Activated CD4-positive, alpha-beta T cell treated with anti-CD3 and anti-CD28 coated beads, Interleukin-2, Interleukin-6, amounts not matched to agents 100 ng/mL and 50 ng/mL, durations not matched to agents 16 hours and 8 hours (primary cell): Measurements from ENCODE around the gene EIF4G3.
"Not testable (repeated sequence)": the region's sequence is repeated elsewhere in the genome, so short reads cannot be mapped to it uniquely, and the experiment has no call there.

Source experiments
- DNase-seq: peaks from one replicate; pipeline ENCODE4 v3.0.0-alpha.2; 2020

EIF4G3 gene

GRCh38 chr1:21152423-21153100, 24.1 kb downstream of the EIF4G3 start:
- DNase-seq, result no peak

- DNase-seq, result no peak
Measured at GRCh38 chr1:21149855-21150432, 26.8 kb downstream of the EIF4G3 start.

- no peak for DNase-seq
Measured at GRCh38 chr1:21149430-21149854, 27.3 kb downstream of the EIF4G3 start.

GRCh38 chr1:21143752-21144151, 32.9 kb downstream of the EIF4G3 start:
- no peak for DNase-seq

GRCh38 chr1:21143138-21143537, 33.6 kb downstream of the EIF4G3 start:
- DNase-seq, result no peak

GRCh38 chr1:21141030-21141429, 35.7 kb downstream of the EIF4G3 start:
- DNase-seq, result no peak

GRCh38 chr1:21139601-21140000, 37.1 kb downstream of the EIF4G3 start:
- DNase-seq, result no peak

- not testable (repeated sequence) for DNase-seq
Measured at GRCh38 chr1:21136344-21136743, 40.4 kb downstream of the EIF4G3 start.

- no peak for DNase-seq
Measured at GRCh38 chr1:21131200-21131599, 45.5 kb downstream of the EIF4G3 start.

GRCh38 chr1:21129407-21129806, 47.3 kb downstream of the EIF4G3 start:
- no peak for DNase-seq

GRCh38 chr1:21126324-21126723, 50.4 kb downstream of the EIF4G3 start:
- DNase-seq, result no peak

GRCh38 chr1:21124846-21125245, 51.9 kb downstream of the EIF4G3 start:
- no peak for DNase-seq

- no peak for DNase-seq
Measured at GRCh38 chr1:21123287-21123948, 53.3 kb downstream of the EIF4G3 start.

GRCh38 chr1:21121764-21122471, 54.8 kb downstream of the EIF4G3 start:
- no peak for DNase-seq

GRCh38 chr1:21118167-21118566, 58.5 kb downstream of the EIF4G3 start:
- DNase-seq, result no peak

GRCh38 chr1:21117597-21118001, 59.1 kb downstream of the EIF4G3 start:
- DNase-seq, result no peak

- DNase-seq, result no peak
Measured at GRCh38 chr1:21117159-21117558, 59.5 kb downstream of the EIF4G3 start.

GRCh38 chr1:21115098-21115760, 61.5 kb downstream of the EIF4G3 start:
- DNase-seq, result no peak

GRCh38 chr1:21114431-21114830, 62.3 kb downstream of the EIF4G3 start:
- no peak for DNase-seq

- DNase-seq, result no peak
Measured at GRCh38 chr1:21110163-21110562, 66.5 kb downstream of the EIF4G3 start.

- DNase-seq, result no peak
Measured at GRCh38 chr1:21106709-21107108, 70.0 kb downstream of the EIF4G3 start.

GRCh38 chr1:21106238-21106637, 70.5 kb downstream of the EIF4G3 start:
- no peak for DNase-seq

- DNase-seq, result no peak
Measured at GRCh38 chr1:21105807-21106206, 70.9 kb downstream of the EIF4G3 start.
